NB4 (cell line): ENCODE measurements around the gene PHOSPHO2.

Experiments used
- DNase-seq: peaks from one replicate; pipeline ENCODE4 v3.0.0; 2010; ENCODE audit warnings: low read depth
- H3K4me3 ChIP-seq: one replicate; pipeline ENCODE4 v1.5.1; 2011; ENCODE audit warnings: mild to moderate bottlenecking, low read depth, low read length, moderate library complexity
- CTCF ChIP-seq: IDR thresholded peaks from one replicate; pipeline ENCODE4 v1.5.1; 2012; ENCODE audit warnings: low read depth, low read length
- MAX ChIP-seq: IDR thresholded peaks from 2 replicates; pipeline ENCODE4 v1.6.1; 2011; ENCODE audit warnings: low read depth, low read length
- MYC ChIP-seq: IDR thresholded peaks from 2 replicates; pipeline ENCODE4 v1.6.1; 2011; ENCODE audit warnings: low read depth, low read length
- POLR2A ChIP-seq: IDR thresholded peaks from 2 replicates; pipeline ENCODE4 v1.6.1; 2011; ENCODE audit warnings: mild to moderate bottlenecking; ENCODE audit not compliant: insufficient read length; ENCODE audit errors: extremely low read depth

The PHOSPHO2 gene

GRCh38 chr2:169659320-169659719, 34.9 kb upstream of the PHOSPHO2 start:
- DNase-seq = peak; percentile 77
- no peak overlapping the region for H3K4me3 ChIP-seq
- TF ChIP-seq MAX (peak; percentile 55), CTCF (no peak)

- TF ChIP-seq CTCF = no peak
- no peak for TF ChIP-seq MYC
- TF ChIP-seq POLR2A = no peak
- no peak for TF ChIP-seq MAX
- no peak for DNase-seq
Measured at GRCh38 chr2:169661265-169661664, 33.0 kb upstream of the PHOSPHO2 start.

GRCh38 chr2:169662744-169663143, 31.5 kb upstream of the PHOSPHO2 start:
- TF ChIP-seq POLR2A (no peak), MYC (no peak), MAX (no peak), CTCF (no peak)
- no peak for DNase-seq
- no peak overlapping the region for H3K4me3 ChIP-seq

More at GRCh38 chr2:169661265-169661664, 33.0 kb upstream of the PHOSPHO2 start:
- H3K4me3 ChIP-seq = no peak overlapping the region

- TF ChIP-seq MYC (no peak), POLR2A (no peak), CTCF (no peak), MAX (no peak)
- H3K4me3 ChIP-seq = no peak overlapping the region
- no peak for DNase-seq
Measured at GRCh38 chr2:169663247-169663646, 31.0 kb upstream of the PHOSPHO2 start.

- H3K4me3 ChIP-seq = no peak overlapping the region
- DNase-seq = no peak
- TF ChIP-seq POLR2A (no peak), MYC (no peak), MAX (no peak), CTCF (no peak)
Measured at GRCh38 chr2:169664600-169664977, 29.7 kb upstream of the PHOSPHO2 start.

- no peak for TF ChIP-seq POLR2A
- TF ChIP-seq MAX = no peak
- no peak for TF ChIP-seq MYC
- DNase-seq = peak; percentile 28
- no peak overlapping the region for H3K4me3 ChIP-seq
Measured at GRCh38 chr2:169664978-169665930, 29.0 kb upstream of the PHOSPHO2 start.
